NCI-H2171 (cell line): ENCODE data around the gene CBX8.

Experiments used
- DNase-seq: peaks from one replicate; lab custom pipeline; 2025; lab: John Stamatoyannopoulos, UW

Gene CBX8

GRCh38 chr17:79792984-79793923 is 3.6 kb downstream of the CBX8 start:
- no peak for DNase-seq

- no peak for DNase-seq
Measured at GRCh38 chr17:79792341-79792871, 4.5 kb downstream of the CBX8 start.

GRCh38 chr17:79791735-79792161 is 5.1 kb downstream of the CBX8 start:
- no peak for DNase-seq

- DNase-seq = no peak
Measured at GRCh38 chr17:79790805-79791734, 5.8 kb downstream of the CBX8 start.

- DNase-seq = no peak
Measured at GRCh38 chr17:79789943-79790804, 6.7 kb downstream of the CBX8 start.

GRCh38 chr17:79788989-79789942 is 7.6 kb downstream of the CBX8 start:
- no peak for DNase-seq

GRCh38 chr17:79788455-79788854 is 8.4 kb downstream of the CBX8 start:
- DNase-seq = no peak

- DNase-seq = no peak
Measured at GRCh38 chr17:79786930-79787643, 9.8 kb downstream of the CBX8 start.

GRCh38 chr17:79785900-79786810 is 10.7 kb downstream of the CBX8 start:
- DNase-seq = no peak

GRCh38 chr17:79785017-79785899 is 11.6 kb downstream of the CBX8 start:
- DNase-seq = no peak

GRCh38 chr17:79784353-79785016 is 12.4 kb downstream of the CBX8 start:
- no peak for DNase-seq

GRCh38 chr17:79783891-79784290 is 13.0 kb downstream of the CBX8 start:
- no peak for DNase-seq

- no peak for DNase-seq
Measured at GRCh38 chr17:79781736-79782575, 14.9 kb downstream of the CBX8 start.

GRCh38 chr17:79781012-79781650 is 15.7 kb downstream of the CBX8 start:
- no peak for DNase-seq

- no peak for DNase-seq
Measured at GRCh38 chr17:79779661-79780365, 17.1 kb downstream of the CBX8 start.
